Measurements from ENCODE around the gene DLX4. TPM values are rescaled to one million over a fixed set of nuclear protein-coding genes. Genes with fewer than 3 reads are reported as not detected.
A peak's percentile ranks its signal among the peaks of the same experiment; 100 is the strongest.

Gene DLX4
- total RNA-seq, 1 experiment from 2014 or later: 1.3 TPM

DNA sequence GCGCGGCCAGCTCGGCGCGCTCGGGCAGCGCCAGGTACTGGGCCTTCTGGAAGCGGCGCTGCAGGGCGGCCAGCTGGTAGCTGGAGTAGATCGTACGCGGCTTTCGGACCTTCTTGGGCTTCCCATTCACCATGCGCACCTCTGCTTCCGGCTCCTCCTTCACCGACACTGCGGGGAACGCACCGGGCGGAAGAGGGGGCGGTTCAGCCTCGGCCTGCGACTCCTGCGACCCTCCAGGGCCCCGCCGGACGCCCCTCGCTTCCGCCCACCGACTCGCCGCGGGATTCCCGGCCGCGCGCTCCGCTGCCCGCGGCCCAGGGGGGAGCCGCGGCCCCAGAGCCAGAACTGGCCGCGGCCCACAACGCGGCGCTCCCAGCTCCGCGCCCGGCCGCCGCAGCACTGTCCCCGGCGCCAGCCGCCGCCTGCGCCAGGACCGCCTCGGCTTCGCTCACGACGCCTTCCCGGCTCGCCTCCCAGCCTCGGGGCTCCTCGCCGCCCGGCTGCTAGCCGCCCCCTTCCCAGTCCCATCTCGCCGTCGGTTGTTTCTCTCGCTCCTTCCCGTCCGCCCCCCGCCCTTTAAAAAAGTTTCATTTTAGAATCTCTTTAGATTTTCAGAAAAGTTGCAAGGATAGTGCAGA lies 24.6 kb downstream of the DLX4 start (continued):
- TF ChIP-seq, protein P1, sequence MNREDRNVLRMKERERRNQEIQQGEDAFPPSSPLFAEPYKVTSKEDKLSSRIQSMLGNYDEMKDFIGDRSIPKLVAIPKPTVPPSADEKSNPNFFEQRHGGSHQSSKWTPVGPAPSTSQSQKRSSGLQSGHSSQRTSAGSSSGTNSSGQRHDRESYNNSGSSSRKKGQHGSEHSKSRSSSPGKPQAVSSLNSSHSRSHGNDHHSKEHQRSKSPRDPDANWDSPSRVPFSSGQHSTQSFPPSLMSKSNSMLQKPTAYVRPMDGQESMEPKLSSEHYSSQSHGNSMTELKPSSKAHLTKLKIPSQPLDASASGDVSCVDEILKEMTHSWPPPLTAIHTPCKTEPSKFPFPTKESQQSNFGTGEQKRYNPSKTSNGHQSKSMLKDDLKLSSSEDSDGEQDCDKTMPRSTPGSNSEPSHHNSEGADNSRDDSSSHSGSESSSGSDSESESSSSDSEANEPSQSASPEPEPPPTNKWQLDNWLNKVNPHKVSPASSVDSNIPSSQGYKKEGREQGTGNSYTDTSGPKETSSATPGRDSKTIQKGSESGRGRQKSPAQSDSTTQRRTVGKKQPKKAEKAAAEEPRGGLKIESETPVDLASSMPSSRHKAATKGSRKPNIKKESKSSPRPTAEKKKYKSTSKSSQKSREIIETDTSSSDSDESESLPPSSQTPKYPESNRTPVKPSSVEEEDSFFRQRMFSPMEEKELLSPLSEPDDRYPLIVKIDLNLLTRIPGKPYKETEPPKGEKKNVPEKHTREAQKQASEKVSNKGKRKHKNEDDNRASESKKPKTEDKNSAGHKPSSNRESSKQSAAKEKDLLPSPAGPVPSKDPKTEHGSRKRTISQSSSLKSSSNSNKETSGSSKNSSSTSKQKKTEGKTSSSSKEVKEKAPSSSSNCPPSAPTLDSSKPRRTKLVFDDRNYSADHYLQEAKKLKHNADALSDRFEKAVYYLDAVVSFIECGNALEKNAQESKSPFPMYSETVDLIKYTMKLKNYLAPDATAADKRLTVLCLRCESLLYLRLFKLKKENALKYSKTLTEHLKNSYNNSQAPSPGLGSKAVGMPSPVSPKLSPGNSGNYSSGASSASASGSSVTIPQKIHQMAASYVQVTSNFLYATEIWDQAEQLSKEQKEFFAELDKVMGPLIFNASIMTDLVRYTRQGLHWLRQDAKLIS (CRISPR knock-in tag; IDR thresholded peaks at IDR 0.05; ENCODE audit: borderline replicate concordance): no peak
- TF ChIP-seq OVOL2 (CRISPR knock-in tag; IDR thresholded peaks at IDR 0.05; ENCODE audit: borderline replicate concordance) (no peak), TP53 (CRISPR knock-in tag; IDR thresholded peaks at IDR 0.05) (no peak), PRRX2 (CRISPR knock-in tag; IDR thresholded peaks at IDR 0.05) (no peak)

DNA sequence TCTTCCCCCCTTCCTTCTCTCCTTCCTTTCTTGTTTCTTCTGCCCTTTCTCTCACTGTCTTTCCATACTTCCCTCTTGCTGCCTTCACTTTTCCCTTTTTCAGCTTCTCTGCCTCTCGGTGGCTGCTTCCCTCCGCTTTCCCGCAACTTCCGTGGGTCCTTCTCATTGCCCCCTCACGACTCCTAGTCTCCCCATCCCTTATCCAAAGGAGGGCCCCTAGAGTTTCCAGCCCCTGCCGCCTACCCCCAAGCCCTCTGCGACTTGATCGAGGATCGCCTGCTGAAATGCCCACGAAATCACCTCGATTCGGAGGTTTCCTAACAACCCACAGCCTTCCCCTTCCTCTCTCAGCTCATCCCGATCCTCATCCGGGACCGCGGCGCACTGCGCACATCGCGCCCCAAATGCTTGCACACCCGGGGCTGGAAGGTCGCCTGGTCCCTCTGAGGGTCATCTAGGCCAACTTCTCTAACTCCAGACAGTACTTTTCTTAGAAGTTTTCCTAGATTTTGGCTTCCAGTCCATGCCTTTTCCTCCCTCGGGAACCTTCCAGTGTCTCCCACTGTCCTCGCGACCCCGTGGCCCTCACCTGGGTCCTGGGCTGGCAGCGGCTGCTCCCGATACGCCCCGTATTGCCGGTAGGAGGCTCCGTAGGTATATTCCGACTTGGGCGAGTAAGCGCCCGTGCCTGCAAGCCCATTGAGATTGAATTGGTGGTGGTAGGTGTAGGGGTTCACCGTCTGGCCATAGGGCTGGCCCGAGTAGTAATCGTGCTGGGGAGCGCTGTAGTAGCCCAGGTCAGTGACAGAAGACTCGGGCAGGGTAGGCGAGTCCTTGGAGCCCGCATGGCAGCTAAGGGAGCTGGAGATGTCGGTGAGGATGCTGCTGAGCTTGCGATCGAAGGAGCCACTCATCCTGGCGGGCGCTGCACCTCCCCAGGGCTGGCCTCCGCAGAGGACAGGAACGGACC lies 25.4 kb downstream of the DLX4 start:
- Mint-ChIP-seq H3K4me3 (peak overlapping the region; percentile 72), H3K36me3 (no peaks in the 10 kb centered on the region), H3K9me3 (no peaks in the 10 kb centered on the region), H3K27ac (no peak overlapping the region), H3K27me3 (ENCODE audit: low read depth) (peaks cover 93% of the 10 kb centered on the region), H3K4me1 (peaks cover 33% of the 10 kb centered on the region)
- ChIA-PET POLR2A (interaction anchor here (0.5 to 1.6 kb wide), 6 partner anchors 26 to 133 kb away, joined by 3 to 5 read pairs (median 4); partner anchors contain the start of gene DLX4), CTCF (interaction anchor here (0.6 to 8.1 kb wide), 33 partner anchors 8 to 437 kb away, joined by 3 to 269 read pairs (median 6); partner anchors contain the start of genes DLX4 and ITGA3)
- ATAC-seq (peak; percentile 26), DNase-seq (ENCODE audit: low spot score) (peak; percentile 63)
- TF ChIP-seq ZNF671 (CRISPR knock-in tag; IDR thresholded peaks at IDR 0.05) (no peak), SMAD3 (CRISPR knock-in tag; IDR thresholded peaks at IDR 0.05; ENCODE audit: borderline replicate concordance) (no peak), HMGA2 (CRISPR knock-in tag; IDR thresholded peaks at IDR 0.05) (no peak), MYBL2 (CRISPR knock-in tag; IDR thresholded peaks at IDR 0.05) (0 out of 2 replicates have a peak, but pooled peaks have one; percentile 21), TEAD1 (CRISPR knock-in tag; IDR thresholded peaks at IDR 0.05) (0 out of 2 replicates have a peak, but pooled peaks have one; percentile 8), ZNF138 (CRISPR knock-in tag; conservative IDR thresholded peaks at IDR 0.05) (no peak), TP53 (CRISPR knock-in tag; IDR thresholded peaks at IDR 0.05) (no peak), NR3C1 (CRISPR knock-in tag; conservative IDR thresholded peaks at IDR 0.05; ENCODE audit: low read depth) (no peak), TCF7 (CRISPR knock-in tag; IDR thresholded peaks at IDR 0.05; ENCODE audit: low read depth) (no peak)
- TF ChIP-seq, protein P2, sequence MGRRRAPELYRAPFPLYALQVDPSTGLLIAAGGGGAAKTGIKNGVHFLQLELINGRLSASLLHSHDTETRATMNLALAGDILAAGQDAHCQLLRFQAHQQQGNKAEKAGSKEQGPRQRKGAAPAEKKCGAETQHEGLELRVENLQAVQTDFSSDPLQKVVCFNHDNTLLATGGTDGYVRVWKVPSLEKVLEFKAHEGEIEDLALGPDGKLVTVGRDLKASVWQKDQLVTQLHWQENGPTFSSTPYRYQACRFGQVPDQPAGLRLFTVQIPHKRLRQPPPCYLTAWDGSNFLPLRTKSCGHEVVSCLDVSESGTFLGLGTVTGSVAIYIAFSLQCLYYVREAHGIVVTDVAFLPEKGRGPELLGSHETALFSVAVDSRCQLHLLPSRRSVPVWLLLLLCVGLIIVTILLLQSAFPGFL (CRISPR knock-in tag; IDR thresholded peaks at IDR 0.05; ENCODE audit: borderline replicate concordance): no peak
- TF ChIP-seq, protein P3, sequence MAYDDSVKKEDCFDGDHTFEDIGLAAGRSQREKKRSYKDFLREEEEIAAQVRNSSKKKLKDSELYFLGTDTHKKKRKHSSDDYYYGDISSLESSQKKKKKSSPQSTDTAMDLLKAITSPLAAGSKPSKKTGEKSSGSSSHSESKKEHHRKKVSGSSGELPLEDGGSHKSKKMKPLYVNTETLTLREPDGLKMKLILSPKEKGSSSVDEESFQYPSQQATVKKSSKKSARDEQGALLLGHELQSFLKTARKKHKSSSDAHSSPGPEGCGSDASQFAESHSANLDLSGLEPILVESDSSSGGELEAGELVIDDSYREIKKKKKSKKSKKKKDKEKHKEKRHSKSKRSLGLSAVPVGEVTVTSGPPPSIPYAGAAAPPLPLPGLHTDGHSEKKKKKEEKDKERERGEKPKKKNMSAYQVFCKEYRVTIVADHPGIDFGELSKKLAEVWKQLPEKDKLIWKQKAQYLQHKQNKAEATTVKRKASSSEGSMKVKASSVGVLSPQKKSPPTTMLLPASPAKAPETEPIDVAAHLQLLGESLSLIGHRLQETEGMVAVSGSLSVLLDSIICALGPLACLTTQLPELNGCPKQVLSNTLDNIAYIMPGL (CRISPR knock-in tag; IDR thresholded peaks at IDR 0.05): no peak
- TF ChIP-seq, protein P4, sequence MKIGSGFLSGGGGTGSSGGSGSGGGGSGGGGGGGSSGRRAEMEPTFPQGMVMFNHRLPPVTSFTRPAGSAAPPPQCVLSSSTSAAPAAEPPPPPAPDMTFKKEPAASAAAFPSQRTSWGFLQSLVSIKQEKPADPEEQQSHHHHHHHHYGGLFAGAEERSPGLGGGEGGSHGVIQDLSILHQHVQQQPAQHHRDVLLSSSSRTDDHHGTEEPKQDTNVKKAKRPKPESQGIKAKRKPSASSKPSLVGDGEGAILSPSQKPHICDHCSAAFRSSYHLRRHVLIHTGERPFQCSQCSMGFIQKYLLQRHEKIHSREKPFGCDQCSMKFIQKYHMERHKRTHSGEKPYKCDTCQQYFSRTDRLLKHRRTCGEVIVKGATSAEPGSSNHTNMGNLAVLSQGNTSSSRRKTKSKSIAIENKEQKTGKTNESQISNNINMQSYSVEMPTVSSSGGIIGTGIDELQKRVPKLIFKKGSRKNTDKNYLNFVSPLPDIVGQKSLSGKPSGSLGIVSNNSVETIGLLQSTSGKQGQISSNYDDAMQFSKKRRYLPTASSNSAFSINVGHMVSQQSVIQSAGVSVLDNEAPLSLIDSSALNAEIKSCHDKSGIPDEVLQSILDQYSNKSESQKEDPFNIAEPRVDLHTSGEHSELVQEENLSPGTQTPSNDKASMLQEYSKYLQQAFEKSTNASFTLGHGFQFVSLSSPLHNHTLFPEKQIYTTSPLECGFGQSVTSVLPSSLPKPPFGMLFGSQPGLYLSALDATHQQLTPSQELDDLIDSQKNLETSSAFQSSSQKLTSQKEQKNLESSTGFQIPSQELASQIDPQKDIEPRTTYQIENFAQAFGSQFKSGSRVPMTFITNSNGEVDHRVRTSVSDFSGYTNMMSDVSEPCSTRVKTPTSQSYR (CRISPR knock-in tag; IDR thresholded peaks at IDR 0.05): no peak
- TF ChIP-seq, protein P5, sequence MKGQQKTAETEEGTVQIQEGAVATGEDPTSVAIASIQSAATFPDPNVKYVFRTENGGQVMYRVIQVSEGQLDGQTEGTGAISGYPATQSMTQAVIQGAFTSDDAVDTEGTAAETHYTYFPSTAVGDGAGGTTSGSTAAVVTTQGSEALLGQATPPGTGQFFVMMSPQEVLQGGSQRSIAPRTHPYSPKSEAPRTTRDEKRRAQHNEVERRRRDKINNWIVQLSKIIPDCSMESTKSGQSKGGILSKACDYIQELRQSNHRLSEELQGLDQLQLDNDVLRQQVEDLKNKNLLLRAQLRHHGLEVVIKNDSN (CRISPR knock-in tag; IDR thresholded peaks at IDR 0.05): no peak
- TF ChIP-seq, protein P6, sequence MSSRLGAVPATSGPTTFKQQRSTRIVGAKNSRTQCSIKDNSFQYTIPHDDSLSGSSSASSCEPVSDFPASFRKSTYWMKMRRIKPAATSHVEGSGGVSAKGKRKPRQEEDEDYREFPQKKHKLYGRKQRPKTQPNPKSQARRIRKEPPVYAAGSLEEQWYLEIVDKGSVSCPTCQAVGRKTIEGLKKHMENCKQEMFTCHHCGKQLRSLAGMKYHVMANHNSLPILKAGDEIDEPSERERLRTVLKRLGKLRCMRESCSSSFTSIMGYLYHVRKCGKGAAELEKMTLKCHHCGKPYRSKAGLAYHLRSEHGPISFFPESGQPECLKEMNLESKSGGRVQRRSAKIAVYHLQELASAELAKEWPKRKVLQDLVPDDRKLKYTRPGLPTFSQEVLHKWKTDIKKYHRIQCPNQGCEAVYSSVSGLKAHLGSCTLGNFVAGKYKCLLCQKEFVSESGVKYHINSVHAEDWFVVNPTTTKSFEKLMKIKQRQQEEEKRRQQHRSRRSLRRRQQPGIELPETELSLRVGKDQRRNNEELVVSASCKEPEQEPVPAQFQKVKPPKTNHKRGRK (CRISPR knock-in tag; IDR thresholded peaks at IDR 0.05; ENCODE audit: borderline replicate concordance): peak; percentile 79; the same call in 1 of the 2 replicates
- TF ChIP-seq, protein P7, sequence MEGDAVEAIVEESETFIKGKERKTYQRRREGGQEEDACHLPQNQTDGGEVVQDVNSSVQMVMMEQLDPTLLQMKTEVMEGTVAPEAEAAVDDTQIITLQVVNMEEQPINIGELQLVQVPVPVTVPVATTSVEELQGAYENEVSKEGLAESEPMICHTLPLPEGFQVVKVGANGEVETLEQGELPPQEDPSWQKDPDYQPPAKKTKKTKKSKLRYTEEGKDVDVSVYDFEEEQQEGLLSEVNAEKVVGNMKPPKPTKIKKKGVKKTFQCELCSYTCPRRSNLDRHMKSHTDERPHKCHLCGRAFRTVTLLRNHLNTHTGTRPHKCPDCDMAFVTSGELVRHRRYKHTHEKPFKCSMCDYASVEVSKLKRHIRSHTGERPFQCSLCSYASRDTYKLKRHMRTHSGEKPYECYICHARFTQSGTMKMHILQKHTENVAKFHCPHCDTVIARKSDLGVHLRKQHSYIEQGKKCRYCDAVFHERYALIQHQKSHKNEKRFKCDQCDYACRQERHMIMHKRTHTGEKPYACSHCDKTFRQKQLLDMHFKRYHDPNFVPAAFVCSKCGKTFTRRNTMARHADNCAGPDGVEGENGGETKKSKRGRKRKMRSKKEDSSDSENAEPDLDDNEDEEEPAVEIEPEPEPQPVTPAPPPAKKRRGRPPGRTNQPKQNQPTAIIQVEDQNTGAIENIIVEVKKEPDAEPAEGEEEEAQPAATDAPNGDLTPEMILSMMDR (IDR thresholded peaks at IDR 0.05): peak; percentile 26; the same call in 1 of the 2 replicates
